Measurements from ENCODE around the gene RDX.

Gene RDX

DNA sequence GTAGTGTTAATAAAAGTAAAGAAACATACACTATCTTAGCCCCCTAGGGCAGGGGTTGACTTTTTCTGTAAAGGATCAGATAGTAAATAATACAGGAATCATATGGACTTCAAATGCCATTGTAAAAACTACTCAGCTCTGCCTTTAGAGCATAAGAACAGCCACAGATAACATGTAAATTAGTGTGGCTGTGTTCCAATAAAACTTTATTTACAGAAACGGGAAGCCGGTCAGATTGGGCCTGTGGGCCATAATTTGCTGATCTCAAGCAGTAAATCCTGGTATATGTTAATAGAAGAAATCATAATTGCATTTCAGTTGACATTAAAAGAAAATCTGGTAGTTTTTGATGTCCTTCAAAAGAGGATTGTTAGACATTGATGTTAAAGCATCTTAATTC lies 126.7 kb downstream of the RDX start:
- no peak for DNase-seq

DNA sequence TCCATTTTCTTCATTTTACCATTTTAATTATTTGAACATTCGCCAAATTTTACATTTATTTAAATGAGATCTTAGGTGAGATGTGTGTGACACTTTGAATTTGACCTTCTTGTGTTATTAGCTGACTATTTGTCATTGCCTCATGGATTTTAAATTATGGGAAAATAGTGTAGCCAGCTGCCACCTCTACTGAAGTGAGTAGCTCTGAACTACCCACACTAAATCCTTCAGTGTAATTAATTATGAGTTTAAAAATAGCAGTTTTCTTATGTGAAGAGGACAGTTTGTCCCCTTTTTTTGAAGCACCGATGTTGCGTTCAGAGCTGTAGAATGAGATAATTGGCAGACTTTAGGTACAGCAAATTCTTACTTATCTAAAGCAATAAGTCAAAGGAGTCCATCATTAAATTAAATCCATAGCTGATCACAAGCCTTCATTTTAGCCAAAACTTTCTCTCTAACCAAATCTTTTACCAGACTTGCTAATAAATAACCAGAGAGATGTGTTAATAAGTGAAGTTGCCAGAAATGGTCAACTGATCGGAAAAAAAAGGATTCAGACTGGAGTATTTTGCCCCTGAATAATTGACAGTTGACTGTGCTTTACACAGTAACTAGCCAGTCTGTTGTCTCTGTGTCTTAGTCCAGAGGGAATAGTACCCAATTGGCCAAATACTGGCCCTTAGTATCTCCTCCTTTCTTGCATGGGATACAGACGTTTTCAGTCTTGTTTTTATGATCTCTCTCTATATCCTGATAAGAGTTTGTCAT lies 128.2 kb downstream of the RDX start:
- no peak for DNase-seq

DNA sequence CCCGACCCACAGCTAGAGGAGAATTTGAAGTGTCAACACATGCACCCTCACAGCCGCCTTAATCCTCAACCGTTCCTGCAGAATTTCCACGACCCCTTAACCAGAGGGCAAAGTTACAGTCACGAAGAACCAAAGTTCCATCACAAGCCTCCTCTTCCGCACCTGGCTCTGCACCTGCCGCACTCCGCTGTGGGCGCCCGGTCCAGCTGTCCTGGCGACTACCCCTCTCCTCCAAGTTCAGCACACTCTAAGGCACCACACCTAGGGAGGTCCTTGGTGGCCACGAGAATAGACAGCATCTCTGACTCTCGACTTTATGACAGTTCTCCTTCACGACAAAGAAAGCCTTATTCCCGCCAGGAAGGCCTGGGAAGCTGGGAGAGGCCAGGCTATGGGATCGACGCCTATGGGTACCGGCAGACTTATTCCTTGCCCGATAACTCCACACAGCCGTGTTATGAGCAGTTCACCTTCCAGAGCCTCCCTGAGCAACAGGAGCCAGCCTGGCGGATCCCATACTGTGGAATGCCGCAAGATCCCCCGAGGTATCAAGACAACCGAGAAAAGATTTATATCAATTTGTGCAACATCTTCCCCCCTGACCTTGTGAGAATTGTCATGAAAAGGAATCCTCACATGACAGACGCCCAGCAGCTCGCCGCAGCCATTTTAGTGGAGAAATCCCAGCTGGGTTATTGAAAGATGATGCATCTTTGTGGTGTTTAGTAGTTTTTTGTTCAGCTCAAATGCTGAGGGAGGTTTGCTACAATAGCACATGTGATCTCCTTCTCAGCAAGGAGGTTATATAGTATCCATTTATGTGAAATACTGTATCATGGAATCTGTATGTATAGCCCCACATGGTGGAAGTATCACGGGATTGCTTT lies 131.1 kb downstream of the RDX start:
- no peak for DNase-seq

DNA sequence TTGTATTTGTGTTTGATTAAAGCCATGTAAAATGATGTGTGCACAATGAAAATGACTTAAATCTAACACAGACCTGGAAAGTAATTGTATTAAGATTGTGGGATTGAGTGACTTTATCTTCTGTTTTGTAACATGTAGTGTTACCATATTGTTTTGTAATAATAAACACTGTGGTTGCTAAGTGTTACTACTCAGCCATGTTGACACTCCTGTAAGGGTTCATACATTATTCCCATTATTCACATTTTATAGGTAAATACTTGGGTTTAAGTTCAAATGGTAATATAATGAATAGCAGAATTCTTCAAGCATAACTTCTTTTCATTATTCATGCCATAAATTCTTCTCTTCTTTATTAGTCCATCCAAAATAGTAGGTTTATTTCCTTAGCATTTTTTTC lies 134.2 kb downstream of the RDX start:
- DNase-seq, result no peak

DNA sequence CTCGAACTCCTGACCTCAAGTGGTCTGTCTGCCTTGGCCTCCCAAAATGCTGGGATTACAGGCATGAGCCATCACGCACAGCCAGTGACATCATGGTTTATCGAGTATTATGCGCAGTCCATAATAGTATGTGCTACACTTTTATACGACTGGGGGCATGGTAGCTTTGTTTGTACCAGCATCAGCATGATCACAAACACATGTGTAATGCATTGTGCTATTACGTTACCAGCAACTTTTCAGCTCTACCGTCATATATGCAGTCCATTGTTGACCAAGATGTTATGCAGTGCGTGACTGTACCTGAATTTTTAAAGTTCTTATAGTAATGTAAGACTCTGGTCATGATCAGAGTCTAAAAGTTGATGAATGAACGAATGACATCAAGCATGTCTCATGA lies 135.4 kb downstream of the RDX start:
- DNase-seq, result no peak

DNA sequence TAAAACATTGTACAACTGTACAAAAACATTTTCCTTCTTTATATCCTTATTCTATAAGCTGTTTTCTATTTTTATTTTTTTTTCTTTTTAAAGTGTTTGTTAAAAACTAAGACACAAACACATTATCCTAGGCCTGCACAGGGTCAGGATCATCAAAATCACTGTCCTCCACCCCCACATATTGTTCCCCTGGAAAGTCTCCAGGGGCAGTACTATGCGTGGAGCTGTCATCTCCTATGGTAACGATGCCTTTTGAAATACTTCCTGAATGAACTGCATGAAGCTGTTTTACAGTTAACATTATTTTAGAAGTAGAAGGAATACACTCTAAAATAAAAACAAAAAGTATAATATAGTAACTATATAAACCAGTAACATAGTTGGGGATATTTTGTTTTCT lies 136.0 kb downstream of the RDX start:
- no peak for DNase-seq

DNA sequence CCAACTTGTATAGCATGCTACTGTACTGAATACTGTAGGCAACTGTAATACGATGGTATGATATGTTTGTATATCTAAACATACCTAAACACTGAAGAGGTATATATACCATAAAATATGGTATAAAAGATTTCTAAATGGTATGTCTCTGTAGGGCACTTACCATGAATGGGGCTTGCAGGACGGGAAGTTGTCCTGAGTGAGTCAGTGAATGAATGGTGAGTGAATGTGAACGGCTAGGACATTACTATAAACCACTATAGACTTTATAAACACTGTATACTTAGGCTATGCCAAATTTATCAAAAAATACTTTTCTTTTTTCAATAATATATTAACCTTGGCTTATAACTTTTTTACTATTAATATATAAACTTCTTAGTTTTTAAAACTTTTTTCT lies 136.4 kb downstream of the RDX start:
- no peak for DNase-seq

DNA sequence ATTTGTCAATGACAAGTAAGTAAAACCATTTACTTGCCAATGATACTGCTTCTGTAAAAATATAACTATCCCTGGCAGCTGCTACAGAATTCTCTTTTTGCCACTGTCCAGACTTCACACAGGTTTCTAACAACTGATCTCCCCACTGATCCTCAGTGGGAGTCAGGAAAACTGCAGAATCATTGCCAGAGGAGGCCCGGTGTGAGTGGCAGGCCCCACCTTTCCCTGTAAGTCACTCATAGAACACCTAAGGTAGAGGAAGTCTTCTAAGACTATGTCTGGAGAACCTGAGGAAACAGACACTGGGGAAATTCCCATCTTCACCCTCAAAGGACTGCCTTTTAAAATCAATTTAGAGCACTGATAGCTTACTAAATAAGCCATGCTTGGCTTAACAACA lies 136.9 kb downstream of the RDX start:
- no peak for DNase-seq

DNA sequence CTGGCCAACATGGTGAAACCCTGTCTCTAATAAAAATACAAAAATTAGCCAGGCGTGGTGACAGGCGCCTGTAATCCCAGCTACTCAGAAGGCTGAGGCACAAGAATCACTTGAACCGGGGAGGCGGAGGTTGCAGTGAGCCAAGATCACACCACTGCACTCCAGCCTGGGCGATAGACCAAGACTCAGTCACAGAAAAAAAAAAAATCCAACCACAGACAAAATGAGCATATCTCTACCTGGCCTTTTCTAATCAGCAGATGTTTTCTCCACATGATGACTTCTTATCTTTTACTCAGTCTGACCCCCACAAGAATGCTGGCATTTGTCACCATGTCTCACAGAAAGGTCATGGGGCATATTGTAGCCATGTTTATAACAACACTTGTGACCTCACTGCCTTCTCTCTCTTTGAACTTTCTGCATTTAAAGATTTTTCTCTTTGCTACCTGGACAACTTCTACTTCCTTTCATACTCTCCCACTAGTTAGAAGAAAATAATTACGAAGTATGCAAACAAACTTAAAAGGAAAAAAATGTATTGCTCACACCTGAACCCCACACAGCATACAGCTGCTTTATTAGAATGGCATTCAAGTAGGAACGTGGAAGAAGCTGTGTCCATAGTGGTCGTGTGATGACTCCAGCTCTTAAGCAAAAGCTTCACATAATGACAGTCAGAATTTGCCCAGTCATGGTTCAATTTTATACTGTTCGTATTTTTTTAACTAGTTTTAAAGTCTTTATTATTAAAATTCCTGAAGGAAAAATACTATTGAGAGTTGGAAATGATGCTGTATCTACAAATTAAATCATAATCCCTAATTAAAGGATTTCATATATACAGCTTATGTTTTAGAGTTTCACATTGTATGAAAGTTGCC lies 137.9 kb downstream of the RDX start:
- no peak for DNase-seq

DNA sequence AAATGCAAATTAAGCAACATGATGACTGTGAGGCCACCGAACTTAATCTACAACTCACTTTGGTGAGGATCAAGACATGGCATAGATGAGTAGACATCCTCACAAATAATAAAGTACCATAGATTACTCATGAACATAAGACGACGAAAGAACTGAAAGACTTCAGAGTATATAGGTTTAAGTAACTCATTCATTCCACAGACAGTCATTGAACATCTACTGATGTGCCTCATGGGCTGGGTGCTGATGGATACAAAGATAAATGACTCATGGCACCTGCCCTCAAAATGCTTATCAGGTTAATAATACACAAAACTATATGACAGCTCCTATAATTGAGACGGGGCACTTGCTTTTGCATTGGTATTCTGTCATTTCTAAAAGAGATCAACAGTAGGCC lies 139.9 kb downstream of the RDX start:
- DNase-seq, result no peak

DNA sequence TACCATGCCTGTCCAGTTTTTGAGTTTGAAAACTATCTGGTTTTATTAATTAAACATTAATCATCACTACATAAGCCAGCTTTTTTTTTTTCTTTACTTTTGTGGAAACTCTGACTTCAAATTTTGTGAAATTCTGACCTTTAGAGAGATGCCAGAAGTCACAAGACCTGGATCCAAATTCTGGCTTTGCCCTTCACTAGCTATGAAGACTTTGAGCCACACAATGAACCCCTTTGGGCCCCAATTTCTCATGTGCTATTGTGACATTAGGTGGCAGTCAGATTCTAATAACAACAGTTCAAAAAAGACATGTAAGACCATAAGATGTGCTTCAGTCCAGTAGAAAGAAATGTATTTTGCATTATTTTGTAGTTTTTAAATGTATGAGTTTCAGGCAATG lies 142.9 kb downstream of the RDX start:
- no peak for DNase-seq

DNA sequence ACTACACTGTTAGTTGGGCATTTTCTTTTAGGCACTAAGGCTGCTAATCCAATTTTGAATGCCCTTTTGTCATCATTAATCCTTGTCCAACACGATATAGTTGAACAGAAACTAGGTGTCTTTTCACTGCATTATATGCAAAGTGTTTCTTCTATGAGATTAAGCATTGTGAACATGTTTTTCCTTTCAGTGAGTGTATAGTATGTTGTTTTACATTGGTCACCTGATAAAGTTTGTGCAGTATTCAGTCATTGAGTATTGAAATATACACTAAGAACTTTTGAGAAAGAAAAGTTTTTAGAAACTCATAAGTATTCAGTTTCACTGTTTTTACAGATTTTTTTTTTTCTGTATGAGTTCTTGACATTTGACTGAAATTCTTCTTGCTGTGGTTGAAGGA lies 144.2 kb downstream of the RDX start:
- no peak for DNase-seq

DNA sequence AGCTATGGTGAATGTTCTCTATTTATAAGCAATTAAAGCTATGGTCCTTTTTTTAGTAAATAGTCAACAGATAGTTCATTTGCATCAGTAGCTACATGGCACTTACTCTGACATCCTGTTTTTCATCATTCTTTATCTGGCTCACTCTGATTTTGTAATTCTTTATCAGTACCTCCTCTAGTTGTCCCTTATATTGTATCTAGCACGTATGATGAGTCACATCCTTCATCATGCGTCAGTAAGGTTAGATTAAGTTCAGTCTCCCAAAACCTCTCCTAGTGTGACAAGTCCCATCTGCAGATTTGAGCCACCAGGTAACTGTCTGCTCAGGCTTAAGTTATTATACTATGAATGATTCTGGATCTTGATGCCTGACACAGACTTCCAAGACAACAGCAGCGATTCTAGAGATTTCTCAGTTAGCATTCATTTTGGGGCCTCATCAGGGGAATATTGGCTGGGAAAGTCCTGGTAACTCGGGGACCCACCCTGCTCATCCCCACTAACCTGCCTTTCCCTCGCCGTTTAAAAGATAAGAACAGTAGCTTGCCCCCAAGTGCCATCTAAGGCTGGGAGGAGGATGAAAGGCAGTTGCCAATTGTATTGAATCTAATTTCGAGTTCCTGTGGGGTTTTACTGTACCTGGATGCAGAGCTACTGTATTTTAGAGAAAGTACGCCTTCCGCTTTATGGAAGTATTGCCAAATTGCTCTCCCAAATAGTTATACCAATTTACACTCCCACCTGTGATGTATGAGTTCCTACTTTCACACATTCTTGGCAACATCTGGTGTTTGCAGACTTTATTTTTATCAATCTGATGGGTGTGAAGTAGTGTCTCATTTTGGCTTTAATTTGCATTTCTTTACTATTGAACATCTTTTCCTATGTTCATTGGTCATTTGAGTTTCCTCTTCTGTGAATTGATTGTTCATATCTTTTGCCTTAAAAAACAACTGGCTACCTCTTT lies 147.4 kb downstream of the RDX start:
- no peak for DNase-seq

DNA sequence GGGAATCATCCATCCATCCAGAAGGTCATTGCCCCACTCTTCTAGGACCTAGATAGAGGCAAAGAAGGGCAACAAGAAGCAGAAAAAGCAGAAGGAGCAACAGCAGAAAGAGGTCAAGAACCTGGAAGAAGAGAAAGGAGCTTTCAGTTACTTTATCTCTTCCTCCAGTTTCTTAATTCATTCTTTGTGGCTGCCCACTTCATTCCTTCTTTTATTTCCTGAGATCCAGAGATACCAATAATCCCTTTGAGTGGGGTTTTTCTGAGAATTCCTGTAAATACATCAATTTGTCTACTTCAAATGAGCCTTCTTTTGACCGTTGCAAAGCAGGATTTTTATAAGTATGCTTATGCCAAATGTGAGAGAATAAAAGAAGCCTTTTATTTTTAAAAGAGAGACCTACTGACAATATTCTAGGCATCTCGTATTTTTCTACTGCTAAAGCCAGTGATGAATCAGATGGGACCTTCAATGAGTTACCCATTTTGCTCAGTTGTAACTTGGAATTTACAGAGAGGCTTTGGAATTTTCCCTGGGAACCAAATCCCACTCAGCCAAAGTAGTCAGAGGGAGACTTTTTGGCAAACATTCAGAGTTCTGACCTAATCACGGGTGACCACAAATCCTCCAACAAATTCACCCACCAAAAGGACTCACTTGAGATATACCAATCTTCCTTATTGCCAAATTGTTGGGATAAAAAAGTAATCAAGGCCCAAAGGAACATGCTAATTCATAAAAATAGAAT lies 148.3 kb downstream of the RDX start:
- no peak for DNase-seq

DNA sequence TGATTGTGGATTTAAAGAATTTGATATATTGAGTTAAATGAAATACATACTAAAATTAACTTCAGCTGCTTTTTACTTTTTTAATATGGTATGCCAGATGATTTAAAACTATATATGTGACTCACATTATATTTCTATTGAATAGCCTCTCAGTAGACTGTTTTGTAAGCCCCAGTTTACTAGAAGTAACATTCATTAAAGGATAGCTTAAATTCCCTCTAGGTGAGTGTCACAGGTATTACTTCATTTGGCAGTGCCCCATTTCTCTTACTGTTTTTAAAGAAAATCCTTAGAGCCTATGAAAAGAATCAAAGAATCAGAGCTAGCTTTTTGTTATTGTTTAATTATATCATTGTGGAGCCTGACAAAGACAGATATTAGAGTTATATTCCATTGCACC lies 154.6 kb downstream of the RDX start:
- DNase-seq, result no peak

DNA sequence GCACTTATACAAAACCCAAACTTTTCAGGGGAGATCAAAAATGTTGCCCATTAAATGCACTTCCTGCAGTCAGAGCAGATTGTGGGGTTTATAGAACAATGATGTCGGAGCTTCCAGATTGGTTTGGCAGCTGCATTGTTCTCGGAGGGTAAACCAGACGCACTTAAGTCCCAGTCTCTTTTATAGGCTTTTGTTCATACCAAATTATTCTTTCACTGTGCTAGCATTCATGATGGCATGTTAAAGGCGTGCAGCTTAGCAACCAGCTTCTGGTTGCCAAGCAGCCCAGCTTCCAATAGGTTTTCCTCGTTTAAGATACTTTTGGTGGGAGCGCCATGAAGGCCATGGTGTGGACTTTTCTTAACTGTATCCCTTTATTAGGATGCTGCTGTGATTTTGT lies 162.3 kb downstream of the RDX start:
- no peak for DNase-seq

DNA sequence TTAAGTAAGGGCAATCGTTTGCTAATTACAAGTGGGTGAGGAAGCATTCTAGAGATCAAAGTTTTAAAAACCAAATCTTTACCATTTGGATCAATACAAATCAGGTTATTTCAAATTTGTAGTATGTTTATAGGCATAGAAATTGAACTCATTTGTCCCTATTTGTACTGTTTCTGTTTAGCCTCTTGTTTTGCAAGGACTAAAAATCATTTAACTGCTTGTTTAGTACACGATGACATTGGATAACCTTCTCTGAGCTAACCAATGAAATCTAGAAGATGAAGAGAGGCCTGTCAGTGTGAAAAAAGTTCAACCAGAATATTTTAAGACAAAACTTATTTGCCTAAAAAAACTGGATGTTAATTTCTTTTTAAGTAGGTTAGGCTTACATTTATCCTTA lies 163.3 kb downstream of the RDX start:
- DNase-seq, result no peak

DNA sequence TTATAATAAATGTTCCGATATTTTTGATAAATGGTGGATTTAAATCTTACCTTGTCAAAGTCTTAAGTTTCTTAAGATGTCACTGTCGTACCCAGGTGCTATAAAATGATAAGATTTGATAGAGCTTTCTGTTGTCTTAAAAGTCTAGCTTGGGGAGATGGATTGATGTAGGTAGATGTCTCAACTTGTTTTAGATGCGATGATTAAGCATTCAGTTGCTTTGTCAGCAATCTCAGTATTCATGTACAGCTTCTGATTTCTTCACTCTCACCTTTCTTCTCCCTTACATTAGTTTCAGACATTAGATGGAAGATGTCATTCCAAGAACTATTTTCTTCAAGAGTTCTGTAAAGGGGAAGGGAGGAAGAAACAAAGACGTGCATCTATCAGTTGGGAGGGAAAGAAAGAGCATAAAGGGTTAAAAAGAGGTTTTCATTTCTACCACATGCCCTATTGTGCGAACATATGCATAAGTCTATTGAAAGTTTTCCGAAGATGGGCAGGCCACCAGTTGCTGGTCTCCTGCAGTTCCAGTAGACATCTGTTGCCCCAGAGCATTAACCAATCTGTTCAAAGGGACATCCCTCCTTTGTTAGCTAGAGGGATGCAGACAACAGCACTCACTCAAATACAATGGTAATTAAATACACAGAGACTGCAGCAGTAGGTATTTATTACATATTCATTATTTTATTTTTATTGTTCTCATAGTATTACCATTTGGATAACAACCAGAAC lies 164.9 kb downstream of the RDX start:
- DNase-seq, result no peak

DNA sequence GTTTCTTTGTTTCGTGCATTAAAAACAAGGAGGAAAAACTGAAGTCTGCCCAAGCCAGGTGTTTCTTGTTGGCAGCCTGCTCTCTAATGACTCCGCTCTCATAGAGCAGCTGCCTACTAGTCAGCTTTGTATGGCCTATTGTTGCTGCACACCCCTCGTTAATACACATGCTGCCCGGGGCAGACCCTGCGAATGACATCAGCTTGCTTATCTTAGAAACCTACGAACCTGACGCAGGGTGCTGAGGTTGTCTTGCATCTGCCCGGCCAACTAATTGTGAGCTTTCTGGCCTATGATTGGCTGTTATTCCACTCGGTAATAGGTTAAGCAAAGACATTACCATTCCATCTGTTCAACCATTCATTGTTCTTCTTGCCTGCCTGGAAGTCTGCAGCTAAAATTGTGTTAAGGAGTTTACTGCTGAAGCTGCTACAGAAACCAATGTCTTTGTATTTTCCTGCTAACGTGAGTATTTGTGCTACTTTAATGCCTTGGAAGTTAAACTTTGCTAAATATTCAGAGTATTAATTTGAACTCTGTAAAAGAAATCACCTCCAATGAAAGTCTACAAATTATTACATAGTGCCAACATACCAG lies 165.7 kb downstream of the RDX start:
- no peak for DNase-seq

DNA sequence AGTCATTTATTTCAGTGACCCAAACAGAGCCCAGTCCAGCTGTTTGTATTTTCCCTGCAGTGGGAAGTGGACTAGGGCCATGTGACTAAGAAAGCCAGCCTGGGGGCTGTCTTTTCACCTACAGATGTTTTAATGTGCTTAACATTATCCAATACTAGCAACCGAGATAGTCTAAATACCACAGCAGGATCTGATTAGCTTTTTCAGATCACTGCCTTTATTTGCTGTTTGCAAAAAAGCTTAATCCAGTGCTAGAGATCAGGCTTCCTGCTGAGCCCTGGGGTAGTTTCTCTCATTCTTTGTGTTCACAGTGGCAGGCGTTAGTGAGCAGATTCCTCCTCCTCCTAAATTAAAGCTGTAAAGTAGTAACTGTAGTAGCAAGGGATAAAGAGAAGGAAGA lies 168.3 kb downstream of the RDX start:
- no peak for DNase-seq
